Stimulated activated CD8-positive, alpha-beta memory T cell treated with anti-CD3 and anti-CD28 coated beads, Interleukin-7, amount 100 ng/mL, for 1 hour (primary cell): ENCODE results near the gene BAD.
"Not testable (repeated sequence)": the region's sequence is repeated elsewhere in the genome, so short reads cannot be mapped to it uniquely, and the experiment has no call there.

Source experiments
- DNase-seq, 2 donors: peaks; one replicate each; pipeline ENCODE4 v3.0.0-alpha.2; 2020; ENCODE audit warnings: low read depth in 2 of 2

BAD gene

DNA sequence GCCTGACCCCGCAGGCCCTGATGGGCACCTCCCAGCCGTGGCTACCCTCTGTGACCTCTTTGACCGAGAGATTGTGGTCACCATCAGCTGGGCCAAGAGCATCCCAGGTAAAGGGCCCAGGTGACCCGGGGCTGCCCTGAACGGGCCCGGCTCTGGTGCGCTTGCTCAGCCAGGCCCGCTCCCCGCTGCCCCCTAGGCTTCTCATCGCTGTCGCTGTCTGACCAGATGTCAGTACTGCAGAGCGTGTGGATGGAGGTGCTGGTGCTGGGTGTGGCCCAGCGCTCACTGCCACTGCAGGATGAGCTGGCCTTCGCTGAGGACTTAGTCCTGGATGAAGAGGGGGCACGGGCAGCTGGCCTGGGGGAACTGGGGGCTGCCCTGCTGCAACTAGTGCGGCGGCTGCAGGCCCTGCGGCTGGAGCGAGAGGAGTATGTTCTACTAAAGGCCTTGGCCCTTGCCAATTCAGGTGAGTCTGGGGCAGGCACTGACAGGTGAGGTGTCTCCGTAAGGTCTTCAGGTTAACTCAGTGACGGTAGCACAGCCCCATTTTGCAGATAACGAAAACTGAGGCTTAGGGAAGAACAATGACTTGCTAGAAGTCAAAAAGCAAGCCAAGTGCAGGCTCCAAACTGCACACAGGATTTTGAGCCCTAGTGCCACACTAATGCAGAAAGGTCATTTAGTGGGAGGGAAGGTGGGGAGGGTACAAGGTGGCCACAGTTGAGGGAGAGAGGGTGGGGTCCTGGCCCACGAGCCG is 30.5 kb upstream of the BAD start:
- DNase-seq: no peak

DNA sequence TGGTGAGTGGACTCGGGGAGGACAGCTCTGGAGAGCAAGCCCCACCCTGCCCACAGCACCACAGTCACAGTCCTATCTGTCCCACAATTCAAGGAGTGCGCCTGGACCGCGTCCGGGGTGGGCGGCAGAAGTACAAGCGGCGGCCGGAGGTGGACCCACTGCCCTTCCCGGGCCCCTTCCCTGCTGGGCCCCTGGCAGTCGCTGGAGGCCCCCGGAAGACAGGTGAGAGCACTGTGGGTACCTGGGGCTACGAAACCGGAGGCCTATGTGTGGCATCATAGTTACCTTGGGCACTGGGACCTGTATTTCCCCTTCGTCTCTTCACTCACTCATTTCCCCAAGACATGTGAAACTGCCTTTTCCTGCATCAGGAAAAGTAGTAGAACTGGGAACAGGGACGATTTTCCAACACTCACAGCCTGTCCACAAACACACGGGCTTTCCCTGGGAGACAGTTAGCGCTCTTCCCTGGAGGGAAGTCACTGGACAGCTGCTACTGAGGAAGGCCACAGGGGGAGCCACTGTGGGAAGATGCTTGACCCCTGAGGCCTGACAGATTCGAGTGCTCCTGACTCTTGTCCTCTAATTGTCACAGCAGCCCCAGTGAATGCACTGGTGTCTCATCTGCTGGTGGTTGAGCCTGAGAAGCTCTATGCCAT is 29.8 kb upstream of the BAD start:
- DNase-seq: no peak

DNA sequence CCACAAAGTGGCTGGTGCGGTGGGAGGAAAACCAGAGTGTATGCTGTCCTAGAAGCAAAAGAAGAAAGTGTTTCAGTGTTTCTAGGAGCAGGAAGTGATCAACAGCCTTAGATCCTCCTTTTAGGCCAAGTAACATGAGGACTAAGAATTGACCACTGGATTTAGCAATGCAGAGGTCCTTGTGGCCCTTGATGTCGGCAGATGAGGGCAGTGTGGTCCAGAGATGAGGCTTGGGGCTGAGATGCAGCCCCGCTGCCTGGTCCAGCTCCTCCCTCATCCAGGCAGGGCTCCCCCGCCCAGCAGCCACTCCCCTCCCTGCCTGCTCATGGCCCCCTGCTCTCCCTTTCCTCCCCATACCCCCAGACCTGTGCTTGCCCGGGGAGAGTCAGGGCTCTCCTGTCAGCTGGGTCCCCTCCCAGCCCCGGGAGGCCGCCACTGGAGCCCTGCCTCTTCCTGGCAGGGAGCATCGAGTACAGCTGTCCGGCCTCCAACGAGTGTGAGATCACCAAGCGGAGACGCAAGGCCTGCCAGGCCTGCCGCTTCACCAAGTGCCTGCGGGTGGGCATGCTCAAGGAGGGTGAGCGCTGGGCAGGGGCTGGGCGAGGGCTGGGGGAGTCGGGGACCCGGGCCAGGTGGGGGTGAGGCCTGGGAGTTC is 29.2 kb upstream of the BAD start:
- no peak for DNase-seq

DNA sequence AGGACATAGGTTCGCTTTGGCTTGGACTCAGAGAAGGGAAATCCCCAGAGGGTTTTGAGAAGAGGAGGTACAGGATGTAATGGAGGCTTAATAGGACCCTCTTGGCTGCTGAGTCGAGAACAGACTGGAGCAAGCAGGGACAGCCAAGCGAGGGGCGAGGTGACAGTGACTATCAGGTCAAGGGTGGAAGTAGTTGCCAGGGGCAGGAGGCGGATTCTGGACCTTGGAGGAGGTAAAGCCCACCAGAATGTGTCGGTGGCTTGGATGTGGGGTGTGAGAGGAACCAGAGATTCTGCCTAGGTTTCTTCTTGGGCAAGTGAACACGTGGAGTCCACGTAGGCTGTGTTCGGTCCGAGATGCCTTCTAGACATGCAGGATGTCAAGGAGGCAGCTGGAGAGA is 28.5 kb upstream of the BAD start:
- no peak for DNase-seq

DNA sequence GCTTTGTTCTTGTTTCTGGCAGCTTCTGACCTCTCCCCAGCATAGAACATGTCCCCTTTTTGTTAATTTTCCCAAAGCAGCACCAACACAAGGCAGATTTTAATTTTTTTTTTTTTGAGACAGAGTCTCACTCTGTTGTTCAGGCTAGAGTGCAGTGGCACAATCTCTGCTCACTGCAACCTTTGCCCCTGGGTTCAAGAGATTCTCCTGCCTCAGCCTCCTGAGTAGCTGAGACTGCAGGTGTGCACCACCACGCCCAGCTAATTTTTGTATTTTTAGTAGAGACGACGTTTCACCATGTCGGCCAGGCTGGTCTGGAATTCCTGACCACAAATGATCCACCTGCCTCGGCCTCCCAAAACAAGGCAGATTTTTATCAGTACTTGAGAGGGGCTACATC is 23.3 kb upstream of the BAD start:
- not testable (repeated sequence) for DNase-seq

DNA sequence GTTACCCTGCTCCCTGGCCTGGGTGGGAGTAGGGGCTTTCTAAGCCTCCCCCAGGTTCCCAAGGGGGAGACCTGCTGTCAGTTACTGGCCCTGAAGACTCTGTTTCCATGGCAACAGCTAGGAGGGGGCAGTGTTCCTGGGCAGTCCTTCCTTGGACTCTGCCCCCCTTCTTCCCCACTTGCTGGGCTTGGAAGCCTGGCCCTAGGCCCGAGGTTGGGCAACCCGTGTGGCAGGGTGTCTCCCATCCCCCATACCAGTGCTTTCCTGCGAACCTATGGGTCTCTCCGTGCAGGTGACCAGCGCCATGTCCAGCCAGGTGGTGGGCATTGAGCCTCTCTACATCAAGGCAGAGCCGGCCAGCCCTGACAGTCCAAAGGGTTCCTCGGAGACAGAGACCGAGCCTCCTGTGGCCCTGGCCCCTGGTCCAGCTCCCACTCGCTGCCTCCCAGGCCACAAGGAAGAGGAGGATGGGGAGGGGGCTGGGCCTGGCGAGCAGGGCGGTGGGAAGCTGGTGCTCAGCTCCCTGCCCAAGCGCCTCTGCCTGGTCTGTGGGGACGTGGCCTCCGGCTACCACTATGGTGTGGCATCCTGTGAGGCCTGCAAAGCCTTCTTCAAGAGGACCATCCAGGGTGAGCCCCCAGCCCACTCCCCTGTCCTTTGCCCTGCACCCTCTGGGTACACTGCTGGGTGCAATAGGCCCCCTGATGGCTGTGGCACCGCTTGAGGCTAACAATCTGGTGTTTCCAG is 22.6 kb upstream of the BAD start:
- DNase-seq: no peak

DNA sequence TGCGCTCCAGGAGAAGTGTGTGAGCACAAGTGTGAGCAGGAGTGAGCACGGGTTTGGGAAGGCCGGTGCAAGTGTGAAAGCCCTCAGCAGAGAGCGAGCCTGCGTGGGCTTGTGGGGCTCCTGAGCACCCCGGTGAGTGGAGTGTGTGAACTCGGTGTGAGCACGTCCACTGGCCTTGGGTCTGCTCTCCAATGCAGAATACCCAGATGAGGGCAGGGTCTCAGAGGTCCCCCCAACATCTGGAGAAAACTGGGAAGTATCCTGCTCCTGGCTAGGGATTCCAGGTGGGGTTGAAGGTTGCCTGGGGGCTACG is 22.1 kb upstream of the BAD start:
- DNase-seq: no peak

DNA sequence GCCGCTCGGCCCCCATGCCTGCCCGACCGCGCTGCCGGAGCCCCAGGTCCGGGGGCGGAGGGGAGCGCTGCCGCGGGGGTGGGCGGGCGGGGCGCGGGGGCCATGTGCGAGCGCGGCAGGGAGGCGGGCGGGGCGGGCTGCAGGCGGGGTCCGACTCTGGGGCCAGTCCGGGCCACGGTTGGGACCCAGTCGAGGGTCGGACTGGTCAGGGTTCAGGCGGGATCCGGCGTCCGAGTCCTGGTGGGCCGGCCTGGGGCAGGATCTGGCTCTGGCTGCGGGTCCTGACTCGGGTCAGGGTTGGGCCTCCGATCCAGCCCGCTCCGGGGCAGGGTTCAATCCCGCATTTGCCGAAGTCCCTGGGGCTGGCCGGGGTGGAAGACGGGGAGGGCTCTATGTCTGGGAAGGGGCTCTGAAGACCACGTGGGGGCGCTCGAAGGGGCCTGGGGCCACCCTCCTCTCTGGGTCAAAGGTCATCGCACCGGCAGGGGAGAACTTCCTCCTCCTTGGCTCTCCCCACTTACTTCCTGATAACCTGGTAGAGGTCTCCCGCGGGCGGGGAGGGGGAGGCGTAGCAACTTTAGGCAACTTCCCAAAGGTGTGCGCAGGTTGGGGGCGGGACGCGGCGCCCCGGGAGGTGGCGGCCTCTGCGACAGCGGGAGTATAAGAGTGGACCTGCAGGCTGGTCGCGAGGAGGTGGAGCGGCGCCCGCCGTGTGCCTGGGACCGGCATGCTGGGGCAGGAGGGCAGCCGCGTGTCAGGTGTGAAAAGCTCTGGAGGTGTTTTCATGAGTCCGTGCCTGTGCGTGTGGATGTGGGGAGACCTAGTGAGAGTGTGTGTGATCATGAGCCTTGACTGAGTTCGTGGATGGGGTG is 21.5 kb upstream of the BAD start:
- DNase-seq: peak; percentile 33 to 43

DNA sequence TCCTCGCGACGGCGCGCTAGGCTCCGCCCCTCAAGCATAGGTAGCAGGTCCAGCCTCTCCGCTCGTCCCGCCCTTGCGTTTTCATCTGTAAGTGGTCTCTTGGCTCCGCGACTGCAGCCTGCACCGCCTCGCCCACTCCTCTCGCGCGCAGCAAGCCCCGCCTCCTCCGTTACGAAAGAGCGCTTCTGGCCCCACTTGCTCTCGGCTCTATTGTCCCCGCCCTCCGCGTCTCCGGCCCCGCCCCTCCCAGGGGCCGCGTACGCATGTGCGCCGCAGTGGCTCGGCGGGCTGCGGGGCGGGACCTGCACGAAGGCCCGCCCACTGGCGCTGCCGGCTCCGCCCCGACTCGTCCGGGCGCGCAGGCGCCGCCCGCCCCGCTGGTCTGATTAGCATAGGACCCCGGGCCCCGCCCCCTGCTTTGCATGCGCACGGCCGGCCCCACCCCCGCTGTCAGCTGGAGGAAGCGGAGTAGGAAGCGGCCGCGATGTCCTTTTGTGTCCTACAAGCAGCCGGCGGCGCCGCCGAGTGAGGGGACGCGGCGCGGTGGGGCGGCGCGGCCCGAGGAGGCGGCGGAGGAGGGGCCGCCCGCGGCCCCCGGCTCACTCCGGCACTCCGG is 20.7 kb upstream of the BAD start, which contains the start of gene ESRRA:
ESRRA (plus strand) TSS at position 450 of the 616 bp plus-strand sequence. CDS start 1,656 bp downstream, outside the sequence.
- DNase-seq: peak; percentile 97 to 98

DNA sequence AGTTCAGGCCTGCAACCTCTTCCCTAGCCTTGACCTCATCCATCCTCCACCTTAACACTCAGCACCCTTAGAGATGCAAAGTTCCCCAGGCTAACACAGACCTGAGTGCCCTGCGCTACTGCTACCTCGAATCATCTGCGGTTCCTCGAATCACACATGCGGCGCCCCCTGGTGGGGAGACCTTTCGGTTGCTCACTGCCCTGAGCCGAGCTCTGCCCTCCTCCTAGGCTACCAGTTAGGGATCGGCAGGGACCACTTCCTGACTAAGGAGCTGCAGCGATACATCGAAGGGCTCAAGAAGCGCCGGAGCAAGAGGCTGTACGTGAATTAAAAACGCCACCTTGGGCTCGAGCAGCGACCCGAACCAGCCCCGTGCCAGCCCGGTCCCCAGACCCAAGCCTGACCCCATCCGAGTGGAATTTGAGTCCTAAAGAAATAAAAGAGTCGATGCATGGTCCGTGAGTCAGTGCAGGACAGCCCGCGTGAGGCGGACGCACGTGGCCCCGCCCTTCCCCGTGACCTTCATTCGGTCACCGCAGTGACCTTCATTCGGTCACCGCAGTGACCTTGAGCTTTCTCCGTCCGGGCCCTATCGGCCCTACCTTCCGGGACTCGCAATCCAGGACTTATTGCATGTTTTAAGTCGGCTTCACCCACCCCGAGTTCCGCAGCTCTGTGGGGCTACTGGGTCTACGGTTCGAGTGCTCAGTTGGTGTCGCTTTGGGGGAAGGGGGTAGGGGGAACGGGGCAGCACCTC is 20.0 kb upstream of the BAD start:
- peak; percentile 85 to 95 for DNase-seq

DNA sequence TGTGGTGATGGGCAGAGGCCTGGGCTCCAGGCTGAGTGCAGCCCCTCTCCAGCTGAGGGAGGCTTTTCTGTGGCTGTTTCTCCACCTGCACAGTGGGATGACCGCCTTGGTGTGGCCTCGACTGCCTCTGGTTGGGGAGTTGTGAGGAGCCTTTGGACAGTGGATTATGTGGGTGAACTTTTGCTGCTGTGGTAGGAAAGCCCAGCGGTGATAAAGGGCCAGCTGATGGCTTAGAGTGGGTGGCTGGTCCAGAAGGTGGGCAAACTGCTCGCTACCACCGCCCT is 19.5 kb upstream of the BAD start:
- DNase-seq: no peak

DNA sequence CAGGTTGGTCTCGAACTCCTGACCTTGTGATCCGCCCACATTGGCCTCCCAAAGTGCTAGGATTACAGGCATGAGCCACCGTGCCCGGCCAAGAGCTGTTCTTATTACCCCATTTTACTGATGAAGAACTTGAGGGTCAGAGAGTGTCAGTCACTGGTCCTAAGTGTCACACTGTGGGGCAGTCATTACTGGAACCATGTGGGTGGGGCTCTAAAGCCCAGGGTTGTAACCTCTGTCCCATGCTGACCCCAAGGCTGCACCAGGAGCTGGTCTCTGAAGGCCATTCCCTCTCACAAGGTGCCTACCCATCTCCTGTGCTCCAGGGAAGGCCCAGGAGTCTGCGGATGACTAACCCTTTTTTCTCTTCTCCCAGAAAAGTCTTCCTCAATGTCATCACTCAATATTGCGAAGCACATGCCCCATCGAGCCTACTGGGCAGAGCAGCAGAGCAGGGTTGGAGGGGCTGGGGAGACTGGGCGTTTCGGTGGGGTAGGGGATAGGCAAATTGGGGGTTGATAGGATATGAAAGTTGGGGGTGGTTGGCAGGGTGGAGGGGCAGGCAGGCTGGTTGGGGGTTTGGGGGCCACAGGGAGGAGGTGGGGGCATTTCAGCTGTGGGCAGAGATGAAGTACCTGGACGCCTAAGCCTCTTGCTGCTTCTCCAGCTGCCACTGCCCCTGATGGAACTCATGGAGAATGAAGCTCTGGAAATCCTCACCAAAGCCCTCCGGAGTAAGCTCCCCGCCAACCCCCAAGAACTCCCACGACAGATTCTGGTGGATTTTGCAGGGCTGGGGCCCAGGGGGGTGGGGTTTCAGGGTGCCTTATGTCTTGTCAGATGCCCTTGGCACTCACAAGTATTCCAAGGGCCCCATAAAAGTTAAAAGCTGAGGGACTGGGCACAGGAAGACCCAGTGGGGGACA is 18.9 kb upstream of the BAD start:
- no peak for DNase-seq

DNA sequence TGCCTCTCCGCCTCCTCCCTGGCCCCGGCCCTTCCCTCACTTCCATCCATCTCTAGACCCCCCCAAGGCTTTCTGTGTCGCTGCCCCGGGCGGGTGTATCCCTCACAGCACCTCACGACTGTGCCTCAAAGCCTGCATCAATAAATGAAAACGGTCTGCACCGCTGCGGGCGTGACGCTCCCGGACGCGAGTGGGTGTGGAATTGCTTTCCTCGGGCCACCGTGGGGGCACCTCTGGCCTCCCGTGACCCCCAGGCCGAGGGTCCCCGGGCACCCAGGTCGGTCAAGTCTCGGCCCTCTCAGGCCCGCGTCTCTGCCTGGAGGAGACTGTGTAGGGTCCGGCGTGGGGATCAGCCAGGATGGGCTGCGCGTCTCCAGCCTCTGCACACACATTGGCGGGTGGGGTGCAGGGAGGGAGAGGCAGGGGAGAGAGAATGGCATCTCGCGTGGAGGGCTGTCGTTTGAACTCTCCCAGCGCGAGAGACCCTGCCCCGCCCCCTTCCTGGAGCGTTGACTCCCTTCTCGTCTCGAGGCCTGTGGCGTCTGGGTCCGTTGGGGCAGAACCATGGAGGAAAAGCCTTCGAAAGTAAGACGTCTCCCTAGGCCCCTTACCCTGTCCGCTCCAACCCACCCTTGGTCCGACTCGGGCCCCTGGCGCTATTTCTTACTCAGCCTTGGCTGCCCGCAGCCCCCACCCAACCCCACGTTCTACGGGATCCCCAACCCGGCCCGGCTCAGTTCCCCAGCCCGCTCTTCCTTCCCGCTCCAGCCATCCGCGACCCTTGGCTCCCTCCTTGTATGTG is 15.6 kb upstream of the BAD start, which contains the start of gene CATSPERZ:
CATSPERZ (plus strand) TSS at position 512 of the 802 bp plus-strand sequence; CDS start at position 565, 53 bp downstream.
- DNase-seq: no peak

DNA sequence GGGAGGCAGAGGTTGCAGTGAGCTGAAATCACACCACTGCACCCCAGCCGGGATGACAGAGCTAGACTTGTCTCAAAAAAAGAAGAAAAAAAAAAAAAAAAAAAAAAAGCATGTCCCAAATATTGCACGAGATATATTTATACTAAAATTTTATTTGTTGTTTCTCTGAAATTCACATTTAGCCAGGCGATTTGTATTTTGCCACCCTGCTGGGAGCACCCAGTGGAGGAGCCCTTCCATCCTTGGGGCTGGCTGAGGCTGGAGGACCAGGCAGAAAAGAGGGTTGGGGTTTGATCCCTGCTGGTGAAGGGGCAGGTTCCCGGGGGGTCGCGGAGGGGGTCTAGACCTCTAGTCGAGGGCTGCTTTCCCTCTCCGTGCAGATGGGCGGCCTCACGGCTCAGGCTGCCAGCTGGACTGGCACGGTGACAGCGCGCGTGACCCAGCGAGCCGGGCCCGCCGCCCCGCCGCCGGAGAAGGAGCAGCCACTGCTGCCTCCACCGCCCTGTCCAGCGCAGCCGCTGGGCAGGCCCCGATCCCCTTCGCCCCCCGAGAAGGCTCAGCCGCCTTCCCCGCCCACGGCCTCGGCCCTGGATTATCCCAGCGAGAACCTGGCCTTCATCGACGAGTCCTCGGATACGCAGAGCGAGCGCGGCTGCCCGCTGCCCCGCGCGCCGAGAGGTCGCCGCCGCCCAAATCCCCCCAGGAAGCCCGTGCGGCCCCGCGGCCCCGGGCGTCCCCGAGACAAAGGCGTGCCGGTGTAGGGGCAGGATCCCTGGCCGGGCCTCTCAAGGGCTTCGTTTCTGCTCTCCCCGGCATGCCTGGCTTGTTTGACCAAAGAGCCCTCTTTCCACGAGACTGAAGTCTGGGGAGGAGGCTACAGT is 14.7 kb upstream of the BAD start:
- DNase-seq: no peak

DNA sequence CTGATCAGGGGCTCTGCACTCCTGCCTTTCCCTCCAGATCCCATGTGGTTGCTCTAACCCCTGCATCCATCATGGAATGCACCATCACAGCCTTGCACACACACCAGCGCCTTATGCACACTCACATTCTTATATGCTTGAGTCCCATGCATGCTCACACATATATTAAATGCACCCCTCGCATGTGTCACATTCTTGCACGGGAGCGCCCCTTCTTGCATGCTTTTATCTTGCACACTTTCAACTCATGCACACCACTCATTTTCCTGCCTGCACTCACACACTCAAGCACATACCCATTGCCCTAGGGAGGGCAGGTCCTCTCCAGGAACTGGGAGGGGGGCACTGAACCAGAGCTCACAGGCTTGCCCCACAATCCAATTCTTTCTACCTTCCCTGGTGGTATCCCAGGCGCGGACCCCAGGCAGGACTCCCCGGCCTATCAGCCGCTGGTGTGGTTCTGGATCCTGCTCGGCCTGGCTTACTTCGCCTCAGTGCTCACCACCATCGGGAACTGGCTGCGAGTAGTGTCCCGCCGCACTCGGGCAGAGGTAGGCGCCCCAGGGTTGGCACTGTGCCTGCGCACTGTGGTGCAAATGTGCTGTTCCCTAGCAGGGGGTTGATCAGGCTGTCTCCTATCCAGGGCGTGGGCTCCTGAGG is 13.4 kb upstream of the BAD start:
- no peak for DNase-seq

DNA sequence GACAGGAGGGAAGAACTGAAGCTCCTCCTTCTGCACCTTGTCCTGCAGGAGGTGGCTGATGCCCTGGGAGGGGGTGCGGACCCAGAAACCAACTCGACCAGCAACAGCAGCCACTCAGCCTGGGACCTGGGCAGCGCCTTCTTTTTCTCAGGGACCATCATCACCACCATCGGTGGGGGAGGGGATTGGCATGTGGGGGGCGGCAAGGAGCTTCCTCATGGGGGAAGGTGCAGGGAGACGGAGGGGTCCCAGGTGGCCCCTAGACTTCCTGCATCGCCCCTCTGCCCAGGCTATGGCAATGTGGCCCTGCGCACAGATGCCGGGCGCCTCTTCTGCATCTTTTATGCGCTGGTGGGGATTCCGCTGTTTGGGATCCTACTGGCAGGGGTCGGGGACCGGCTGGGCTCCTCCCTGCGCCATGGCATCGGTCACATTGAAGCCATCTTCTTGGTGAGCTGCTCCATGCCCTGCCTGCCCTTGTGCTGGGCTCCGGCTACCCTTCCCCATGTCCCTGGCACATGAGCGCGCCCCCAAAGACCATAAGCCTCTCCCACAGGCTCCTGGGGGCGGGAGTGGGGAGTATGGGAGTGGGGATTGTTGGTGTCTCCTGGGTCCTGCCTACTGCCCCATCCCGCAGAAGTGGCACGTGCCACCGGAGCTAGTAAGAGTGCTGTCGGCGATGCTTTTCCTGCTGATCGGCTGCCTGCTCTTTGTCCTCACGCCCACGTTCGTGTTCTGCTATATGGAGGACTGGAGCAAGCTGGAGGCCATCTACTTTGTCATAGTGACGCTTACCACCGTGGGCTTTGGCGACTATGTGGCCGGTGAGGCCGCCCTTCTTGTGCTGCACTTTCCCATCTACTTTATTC is 12.6 kb upstream of the BAD start:
- DNase-seq: no peak
